Esophagus muscularis mucosa (tissue), 4 donors: ENCODE results near the gene TLCD3A. TPM values are rescaled to one million over a fixed set of nuclear protein-coding genes. Genes with fewer than 3 reads are reported as not detected.
"Not testable (repeated sequence)": the region's sequence is repeated elsewhere in the genome, so short reads cannot be mapped to it uniquely, and the experiment has no call there.

ENCODE experiments used
- DNase-seq: peaks from one replicate; pipeline ENCODE4 v3.0.0-alpha.2; 2017; ENCODE audit errors: extremely low spot score
- H3K27ac ChIP-seq, 4 donors: fragments of 200-600 bp; sonication (generic); replicated peaks in 1 of 4; 1 replicate in 3 of 4; 2 replicates in 1 of 4; pipeline ENCODE4 v1.5.1; 2016 to 2019; ENCODE audit warnings: mild to moderate bottlenecking in 1 of 4
- H3K27me3 ChIP-seq, 4 donors: fragments of 200-600 bp; sonication (generic); one replicate each; pipeline versions ENCODE4 v1.5.1 to v1.6.0; 2016 to 2019
- H3K36me3 ChIP-seq, 4 donors: fragments of 200-600 bp; sonication (generic); one replicate each; pipeline ENCODE4 v1.5.1; 2016 to 2019
- H3K4me1 ChIP-seq, 4 donors: fragments of 200-600 bp; sonication (generic); one replicate each; pipeline ENCODE4 v1.5.1; 2016 to 2019
- H3K4me3 ChIP-seq, 4 donors: fragments of 200-600 bp; sonication (generic); 1 replicate in 2 of 4; 2 replicates in 2 of 4; pipeline ENCODE4 v1.5.1; 2016 to 2019; ENCODE audit warnings: mild to moderate bottlenecking in 4 of 4, moderate library complexity in 1 of 4
- H3K9me3 ChIP-seq, 4 donors: fragments of 200-600 bp; sonication (generic); 1 replicate in 3 of 4; 2 replicates in 1 of 4; pipeline ENCODE4 v1.5.1; 2016 to 2019
- EP300 ChIP-seq: sonication (generic); formaldehyde crosslinking; IDR thresholded peaks from one replicate; pipeline ENCODE4 v1.6.1; 2017; ENCODE audit warnings: antibody characterized with exemption
- POLR2A ChIP-seq: fragments of 450-650 bp; IDR thresholded peaks from one replicate; pipeline ENCODE4 v1.6.1; 2017; ENCODE audit warnings: antibody characterized with exemption, moderate library complexity, mild to moderate bottlenecking, low read depth
- POLR2AphosphoS5 ChIP-seq, 2 donors: sonication (generic); formaldehyde crosslinking; IDR thresholded peaks; one replicate each; pipeline ENCODE4 v1.6.1; 2017; ENCODE audit warnings: antibody characterized with exemption in 2 of 2
- WGBS: methylation state at CpG from one replicate; pipeline ENCODE4 v1.1.5; 2018; 5-methylcytosine and 5-hydroxymethylcytosine counted together
- intact Hi-C: fragments of 100-400 bp; cut with DNase I; formaldehyde crosslinking; loops from one replicate; pipeline ENCODE4 v1.15.1; 2023
- total RNA-seq, 4 donors: library from RNA; depleted of rRNA; stranded (reverse); fragments of >200 nt; gene quantifications; one replicate each; pipeline versions ENCODE4 v1.1.0 to v1.2.1, GENCODE V29; 2016
- TF ChIP-seq, protein P1 (sequence below), 3 experiments: fragments of 200-600 bp in 2 of 3; fragments of 450-650 bp in 1 of 3; sonication (generic) in 2 of 3; IDR thresholded peaks; one replicate each; pipeline ENCODE4 v1.5.1; 2017 to 2019; ENCODE audit warnings: antibody characterized with exemption in 3 of 3, mild to moderate bottlenecking in 2 of 3, moderate library complexity in 1 of 3

TLCD3A gene
- total RNA-seq, 4 donors from 2014 or later, result 2.1 to 10.8 (median 5.1) TPM

DNA sequence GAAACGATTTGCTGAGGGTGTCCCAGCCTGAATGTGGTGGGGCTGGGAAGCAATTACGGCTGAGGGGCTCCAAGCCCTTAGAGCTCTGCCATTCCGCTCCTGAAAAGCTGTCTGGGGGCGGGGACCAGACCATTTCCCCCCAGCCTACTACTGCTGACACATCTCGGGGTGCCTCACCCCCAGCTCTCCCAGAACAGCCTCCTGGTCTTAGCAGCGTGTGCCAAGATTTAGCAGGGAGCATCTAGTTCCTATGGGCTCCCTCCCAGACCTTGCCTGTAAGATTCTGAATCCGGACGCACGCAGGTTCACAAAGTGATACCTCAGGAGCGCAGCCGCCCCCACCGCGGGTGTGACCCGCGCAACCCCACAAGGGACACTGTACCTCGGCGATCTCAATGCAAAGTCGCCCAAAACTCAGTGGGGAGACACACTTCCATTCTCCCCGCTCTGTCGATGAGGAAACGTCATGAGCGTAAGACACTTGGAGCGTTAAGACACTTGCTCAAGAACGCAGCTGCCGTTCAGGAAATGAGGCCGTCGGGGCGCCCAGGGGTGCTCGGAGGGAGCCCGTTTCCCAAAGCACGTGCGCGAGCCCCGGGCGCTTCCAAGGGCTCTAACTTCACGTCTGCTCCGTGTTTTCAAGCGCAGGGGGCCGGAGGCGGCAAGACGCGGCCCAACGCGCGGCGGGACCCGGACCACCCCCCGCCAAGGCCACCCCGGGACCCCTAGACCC lies 19.0 kb downstream of the TLCD3A start:
- H3K9me3 ChIP-seq, result no peaks in the 10 kb centered on the region
- no peak for DNase-seq
- H3K4me1 ChIP-seq, result peaks cover 14 to 38% (median 24%) of the 10 kb centered on the region in 4 donors
- WGBS, result 11% methylated on average over 9 of the region's 49 CpGs
- peak overlapping the region; percentile 80 to 92 (median 86) for H3K27ac ChIP-seq
- TF ChIP-seq POLR2AphosphoS5 (IDR thresholded peaks at IDR 0.05), result peak in 1 of 2 donors; percentile 4
- no peak for TF ChIP-seq EP300
- H3K4me3 ChIP-seq, result peak overlapping the region; percentile 75 to 85 (median 80)
- H3K36me3 ChIP-seq, result peaks cover 12 to 22% (median 20%) of the 10 kb centered on the region in 4 donors
- intact Hi-C loops, result loop anchor here (2.0 to 5.0 kb wide), 2 partner anchors 19 to 34 kb away; partner anchors contain the start of gene TLCD3A
- no peaks in the 10 kb centered on the region for H3K27me3 ChIP-seq

DNA sequence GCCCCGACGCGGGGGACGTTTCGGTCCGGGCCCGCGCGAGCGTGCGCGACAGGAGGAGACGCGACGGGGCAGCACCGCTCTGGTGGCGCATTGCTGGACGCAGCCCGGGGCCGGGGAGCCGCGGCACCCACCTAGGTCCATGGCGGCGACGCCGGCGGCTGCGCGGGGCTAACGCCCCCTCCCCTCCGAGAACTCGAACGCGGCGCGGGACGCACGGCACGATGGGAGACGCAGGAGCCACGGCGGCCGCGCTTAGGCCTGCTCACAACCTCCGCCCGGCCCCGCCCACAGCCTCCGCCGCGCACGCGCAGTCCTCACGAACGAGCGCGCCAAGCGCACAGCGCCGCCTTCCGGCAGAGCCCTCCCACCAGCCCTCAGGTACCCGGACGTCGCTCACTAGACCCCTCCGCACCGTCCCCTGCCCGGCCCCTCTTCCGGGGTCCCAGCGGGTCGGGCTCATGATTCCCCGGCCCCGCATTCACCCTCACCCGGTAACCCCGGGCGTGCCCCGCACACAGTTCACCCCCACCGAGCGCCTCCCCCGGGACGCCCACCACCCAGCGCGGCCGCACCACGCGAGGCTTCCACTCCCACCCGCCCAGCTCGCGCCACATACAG lies 19.7 kb downstream of the TLCD3A start, which contains the start of gene GEMIN4:
Gene GEMIN4, minus strand, starts transcription at position 263 of the 618 bp plus-strand sequence. Its CDS starts 122 bp downstream, at position 141.
- peak; percentile 97 for DNase-seq
- peak within 1 kb of the TSS; percentile 75 to 85 (median 80) for H3K4me3 ChIP-seq
- H3K27me3 ChIP-seq, result no peaks in the 10 kb centered on the region
- H3K9me3 ChIP-seq, result no peaks in the 10 kb centered on the region
- peaks cover 6 to 22% (median 18%) of the 10 kb centered on the region in 4 donors for H3K36me3 ChIP-seq
- H3K4me1 ChIP-seq, result peaks cover 14 to 38% (median 24%) of the 10 kb centered on the region in 4 donors
- peak within 1 kb of the TSS; percentile 80 to 92 (median 86) for H3K27ac ChIP-seq
- intact Hi-C loops, result loop anchor here (5.0 kb wide), 1 partner anchor 35 kb away; no protein-coding TSS in a partner anchor
- under 1% methylated on average over 30 of the region's 87 CpGs for WGBS
- TF ChIP-seq, protein P1, sequence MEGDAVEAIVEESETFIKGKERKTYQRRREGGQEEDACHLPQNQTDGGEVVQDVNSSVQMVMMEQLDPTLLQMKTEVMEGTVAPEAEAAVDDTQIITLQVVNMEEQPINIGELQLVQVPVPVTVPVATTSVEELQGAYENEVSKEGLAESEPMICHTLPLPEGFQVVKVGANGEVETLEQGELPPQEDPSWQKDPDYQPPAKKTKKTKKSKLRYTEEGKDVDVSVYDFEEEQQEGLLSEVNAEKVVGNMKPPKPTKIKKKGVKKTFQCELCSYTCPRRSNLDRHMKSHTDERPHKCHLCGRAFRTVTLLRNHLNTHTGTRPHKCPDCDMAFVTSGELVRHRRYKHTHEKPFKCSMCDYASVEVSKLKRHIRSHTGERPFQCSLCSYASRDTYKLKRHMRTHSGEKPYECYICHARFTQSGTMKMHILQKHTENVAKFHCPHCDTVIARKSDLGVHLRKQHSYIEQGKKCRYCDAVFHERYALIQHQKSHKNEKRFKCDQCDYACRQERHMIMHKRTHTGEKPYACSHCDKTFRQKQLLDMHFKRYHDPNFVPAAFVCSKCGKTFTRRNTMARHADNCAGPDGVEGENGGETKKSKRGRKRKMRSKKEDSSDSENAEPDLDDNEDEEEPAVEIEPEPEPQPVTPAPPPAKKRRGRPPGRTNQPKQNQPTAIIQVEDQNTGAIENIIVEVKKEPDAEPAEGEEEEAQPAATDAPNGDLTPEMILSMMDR (IDR thresholded peaks at IDR 0.05), result peak in 2 of 3 experiments; percentile 95 to 97
- peak; percentile 62 for TF ChIP-seq POLR2A
- TF ChIP-seq POLR2AphosphoS5 (IDR thresholded peaks at IDR 0.05), result peak; percentile 89 to 91
- TF ChIP-seq EP300, result no peak

DNA sequence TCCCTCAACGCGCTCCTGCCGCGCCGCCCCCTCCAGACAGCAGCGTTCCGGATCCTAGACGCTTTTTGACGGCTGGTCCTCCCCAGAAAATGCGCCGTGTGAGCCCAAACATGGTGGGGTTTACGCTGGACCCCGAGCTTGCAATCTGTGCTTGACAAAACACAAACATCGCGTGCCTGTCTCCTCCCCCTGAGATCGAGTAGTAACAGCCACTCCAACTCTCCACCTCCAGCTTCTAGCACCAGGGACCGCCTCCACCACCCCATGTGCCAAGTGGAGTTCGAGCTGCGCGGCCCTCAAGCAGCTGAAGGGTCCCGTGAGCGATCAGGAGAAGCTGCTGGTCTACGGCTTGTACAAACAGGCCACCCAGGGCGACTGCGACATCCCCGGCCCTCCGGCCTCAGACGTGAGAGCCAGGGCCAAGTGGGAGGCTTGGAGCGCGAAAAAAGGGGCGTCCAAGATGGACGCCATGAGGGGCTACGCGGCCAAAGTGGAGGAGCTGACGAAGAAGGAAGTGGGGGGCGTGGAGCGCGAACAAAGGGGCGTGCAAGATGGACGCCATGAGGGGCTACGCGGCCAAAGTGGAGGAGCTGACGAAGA lies 20.3 kb downstream of the TLCD3A start:
- peak overlapping the region; percentile 80 to 92 (median 86) for H3K27ac ChIP-seq
- 32% methylated on average over 36 of the region's 43 CpGs for WGBS
- intact Hi-C loops, result loop anchor here (5.0 kb wide), 1 partner anchor 35 kb away; no protein-coding TSS in a partner anchor

DNA sequence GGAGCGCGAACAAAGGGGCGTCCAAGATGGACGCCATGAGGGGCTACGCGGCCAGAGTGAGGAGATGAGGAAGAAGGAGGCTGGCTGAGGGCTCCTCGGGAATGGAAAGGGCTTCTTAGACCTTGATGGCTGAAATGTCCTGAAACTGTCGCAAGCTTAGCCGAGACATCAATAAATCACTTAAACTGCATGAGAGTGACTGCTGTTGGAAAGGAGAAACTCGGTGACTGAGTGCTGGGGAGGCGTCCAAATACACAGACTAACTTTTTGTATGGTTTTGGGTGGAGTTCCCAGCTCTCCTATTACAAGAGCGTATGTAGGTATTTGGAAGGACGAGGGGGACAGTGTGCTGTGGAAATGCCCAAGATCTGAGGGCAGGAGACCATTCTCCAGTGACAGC lies 21.0 kb downstream of the TLCD3A start:
- no peaks in the 10 kb centered on the region for H3K9me3 ChIP-seq
- TF ChIP-seq, protein P1 (IDR thresholded peaks at IDR 0.05), result no peak
- no peak for TF ChIP-seq POLR2AphosphoS5 (IDR thresholded peaks at IDR 0.05)
- no peak for TF ChIP-seq POLR2A
- no peak for TF ChIP-seq EP300
- WGBS, result 93% methylated on average over 13 of the region's 13 CpGs
- peaks cover 0 to 22% (median 17%) of the 10 kb centered on the region in 4 donors for H3K36me3 ChIP-seq
- intact Hi-C loops, result loop anchor here (5.0 kb wide), 1 partner anchor 36 kb away; no protein-coding TSS in a partner anchor
- no peak overlapping the region for H3K4me3 ChIP-seq
- H3K27me3 ChIP-seq, result no peaks in the 10 kb centered on the region
- DNase-seq, result no peak
- peak overlapping the region; percentile 31 to 48 (median 40) for H3K27ac ChIP-seq
- H3K4me1 ChIP-seq, result peaks cover 14 to 38% (median 24%) of the 10 kb centered on the region in 4 donors

More for the DNA sequence above, 20.3 kb downstream of the TLCD3A start:
- peak overlapping the region; percentile 75 to 85 (median 80) for H3K4me3 ChIP-seq
- no peak for TF ChIP-seq EP300
- TF ChIP-seq, protein P1 (IDR thresholded peaks at IDR 0.05), result no peak
- TF ChIP-seq POLR2AphosphoS5 (IDR thresholded peaks at IDR 0.05), result peak in 1 of 2 donors; percentile 38
- no peak for TF ChIP-seq POLR2A
- no peaks in the 10 kb centered on the region for H3K9me3 ChIP-seq
- H3K36me3 ChIP-seq, result peaks cover 0 to 22% (median 18%) of the 10 kb centered on the region in 4 donors
- no peak for DNase-seq
- H3K27me3 ChIP-seq, result no peaks in the 10 kb centered on the region
- H3K4me1 ChIP-seq, result peaks cover 14 to 38% (median 24%) of the 10 kb centered on the region in 4 donors

DNA sequence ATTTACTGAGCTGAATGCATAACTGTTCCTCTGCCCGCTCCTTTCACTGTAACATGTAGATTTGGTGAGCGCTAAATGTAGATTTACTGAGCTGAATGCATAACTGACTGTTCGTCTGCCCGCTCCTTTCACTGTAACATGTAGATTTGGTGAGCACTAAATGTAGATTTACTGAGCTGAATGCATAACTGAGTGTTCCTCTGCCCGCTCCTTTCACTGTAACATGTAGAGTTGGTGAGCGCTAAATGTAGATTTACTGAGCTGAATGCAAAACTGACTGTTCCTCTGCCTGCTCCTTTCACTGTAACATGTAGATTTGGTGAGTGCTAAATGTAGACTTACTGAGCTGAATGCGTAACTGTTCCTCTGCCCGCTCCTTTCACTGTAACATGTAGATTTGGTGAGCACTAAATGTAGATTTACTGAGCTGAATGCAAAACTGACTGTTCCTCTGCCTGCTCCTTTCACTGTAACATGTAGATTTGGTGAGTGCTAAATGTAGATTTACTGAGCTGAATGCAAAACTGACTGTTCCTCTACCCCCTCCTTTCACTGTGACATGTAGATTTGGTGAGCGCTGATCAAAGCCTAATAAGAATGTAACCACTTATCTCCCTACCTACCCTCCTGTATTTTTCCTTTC lies 23.0 kb downstream of the TLCD3A start:
- H3K27ac ChIP-seq, result peak overlapping the region in 1 of 4 donors; percentile 3

DNA sequence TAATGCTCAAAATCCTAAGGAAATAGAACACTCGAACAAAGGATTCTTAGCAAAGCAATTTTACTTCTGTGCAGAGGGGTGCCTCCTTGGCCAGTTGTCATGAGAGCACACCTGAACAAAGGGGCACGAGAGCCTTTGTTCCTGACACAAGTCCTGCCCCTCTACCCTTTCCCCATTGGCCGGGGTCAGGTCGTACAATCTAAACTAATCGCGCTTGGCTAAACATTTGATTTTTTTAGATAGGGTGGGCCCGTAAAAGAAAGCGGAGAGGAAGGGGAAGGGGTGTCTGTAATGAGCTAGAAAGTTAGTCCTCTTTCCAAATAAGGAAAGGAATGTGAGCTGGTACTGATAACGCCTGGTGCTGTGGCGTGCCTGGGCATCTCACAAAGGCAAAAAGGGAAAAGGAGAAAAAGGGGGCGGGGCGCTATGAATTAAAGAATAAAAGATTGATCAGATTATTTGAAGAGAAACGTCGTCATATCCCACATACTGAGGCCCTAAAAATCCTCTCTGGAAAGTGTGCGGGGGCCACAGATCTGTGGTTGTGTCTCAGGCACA lies 23.7 kb downstream of the TLCD3A start:
- H3K9me3 ChIP-seq, result not testable (repeated sequence)
- 63% methylated on average over 15 of the region's 15 CpGs for WGBS

More for the DNA sequence above, 23.0 kb downstream of the TLCD3A start:
- H3K27me3 ChIP-seq, intact Hi-C loops, DNase-seq, H3K4me3 ChIP-seq, H3K9me3 ChIP-seq: not testable (repeated sequence)
- Histone ChIP-seq H3K4me1 (peaks cover 11 to 28% (median 20%) of the 10 kb centered on the region in 4 donors), H3K36me3 (peaks cover 0 to 41% (median 24%) of the 10 kb centered on the region in 4 donors)
- WGBS, result 97% methylated on average over 9 of the region's 9 CpGs

More for the DNA sequence above, 23.7 kb downstream of the TLCD3A start:
- H3K27ac ChIP-seq, result peak overlapping the region in 3 of 4 donors; percentile 3 to 32 (median 29)
- H3K4me3 ChIP-seq, intact Hi-C loops, DNase-seq, H3K27me3 ChIP-seq: not testable (repeated sequence)
- peaks cover 0 to 47% (median 31%) of the 10 kb centered on the region in 4 donors for H3K36me3 ChIP-seq
- peaks cover 4 to 21% (median 13%) of the 10 kb centered on the region in 4 donors for H3K4me1 ChIP-seq
